Measurements from ENCODE around the gene COTL1. TPM values are rescaled to one million over a fixed set of nuclear protein-coding genes. Genes with fewer than 3 reads are reported as not detected.

Gene COTL1
- polyA plus RNA-seq, 1 of the 3 experiments (the other 2 are of a cell fraction) = 91.6 TPM

Other genes starting within 250 kb of the COTL1 start
- 0.33 and 0.47 TPM in 2 replicates for gene ATP2C2, start 249.5 kb downstream of the COTL1 start, polyA plus RNA-seq (2012; rRNA removed)
- gene MEAK7, start 113.4 kb downstream of the COTL1 start, polyA plus RNA-seq (2012; rRNA removed) = 11.9 and 19.0 TPM in 2 replicates
- gene KLHL36, start 30.4 kb upstream of the COTL1 start, polyA plus RNA-seq (2012; rRNA removed) = 39.8 and 43.3 TPM in 2 replicates
- gene USP10, start 81.9 kb upstream of the COTL1 start, polyA plus RNA-seq (2012; rRNA removed) = 41.6 and 49.2 TPM in 2 replicates
- gene CRISPLD2, start 201.9 kb upstream of the COTL1 start, polyA plus RNA-seq (2012; rRNA removed) = 5.3 and 6.3 TPM in 2 replicates

All from SK-N-SH (cell line).